GM21576 (cell line): Measurements from ENCODE around the gene PKN3.
"Not testable (repeated sequence)": the region's sequence is repeated elsewhere in the genome, so short reads cannot be mapped to it uniquely, and the experiment has no call there.

ENCODE experiments used
- ATAC-seq: cut with Tn5 transposase; IDR thresholded peaks from one replicate; pipeline ENCODE4 v1.9.1; 2021; ENCODE audit warnings: mild to moderate bottlenecking, moderate library complexity; ENCODE audit not compliant: unreplicated experiment

Gene PKN3

GRCh38 chr9:128690684-128691034 is 11.6 kb upstream of the PKN3 start:
- ATAC-seq: no peak

- ATAC-seq: not testable (repeated sequence)
Observed at GRCh38 chr9:128693738-128694137, 8.6 kb upstream of the PKN3 start.

GRCh38 chr9:128694344-128694743 is 8.0 kb upstream of the PKN3 start:
- no peak for ATAC-seq

- no peak for ATAC-seq
Observed at GRCh38 chr9:128696923-128697707, 5.2 kb upstream of the PKN3 start.

GRCh38 chr9:128699096-128699795 is 3.1 kb upstream of the PKN3 start:
- ATAC-seq: not testable (repeated sequence)

- no peak for ATAC-seq
Observed at GRCh38 chr9:128701227-128701854, 962 bp upstream of the PKN3 start.

GRCh38 chr9:128702949-128703615 is 779 bp downstream of the PKN3 start:
- no peak for ATAC-seq

GRCh38 chr9:128703616-128704355 is 1.5 kb downstream of the PKN3 start:
- no peak for ATAC-seq

- no peak for ATAC-seq
Observed at GRCh38 chr9:128704356-128704670, 2.0 kb downstream of the PKN3 start.

GRCh38 chr9:128705051-128705965 is 3.0 kb downstream of the PKN3 start:
- ATAC-seq: no peak

- ATAC-seq: no peak
Observed at GRCh38 chr9:128706045-128706444, 3.7 kb downstream of the PKN3 start.

- no peak for ATAC-seq
Observed at GRCh38 chr9:128706671-128707381, 4.5 kb downstream of the PKN3 start.

- no peak for ATAC-seq
Observed at GRCh38 chr9:128707446-128707845, 5.1 kb downstream of the PKN3 start.

- ATAC-seq: no peak
Observed at GRCh38 chr9:128712451-128713410, 10.4 kb downstream of the PKN3 start.

- ATAC-seq: no peak
Observed at GRCh38 chr9:128713411-128713780, 11.1 kb downstream of the PKN3 start.

- ATAC-seq: no peak
Observed at GRCh38 chr9:128713941-128714573, 11.8 kb downstream of the PKN3 start.

- ATAC-seq: no peak
Observed at GRCh38 chr9:128714586-128715435, 12.5 kb downstream of the PKN3 start.
